Measurements from ENCODE around the gene ATP6V1F. TPM values are rescaled to one million over a fixed set of nuclear protein-coding genes. Genes with fewer than 3 reads are reported as not detected.

ATP6V1F gene
- total RNA-seq, 2 experiments from 2014 or later: 124 to 140 TPM

DNA sequence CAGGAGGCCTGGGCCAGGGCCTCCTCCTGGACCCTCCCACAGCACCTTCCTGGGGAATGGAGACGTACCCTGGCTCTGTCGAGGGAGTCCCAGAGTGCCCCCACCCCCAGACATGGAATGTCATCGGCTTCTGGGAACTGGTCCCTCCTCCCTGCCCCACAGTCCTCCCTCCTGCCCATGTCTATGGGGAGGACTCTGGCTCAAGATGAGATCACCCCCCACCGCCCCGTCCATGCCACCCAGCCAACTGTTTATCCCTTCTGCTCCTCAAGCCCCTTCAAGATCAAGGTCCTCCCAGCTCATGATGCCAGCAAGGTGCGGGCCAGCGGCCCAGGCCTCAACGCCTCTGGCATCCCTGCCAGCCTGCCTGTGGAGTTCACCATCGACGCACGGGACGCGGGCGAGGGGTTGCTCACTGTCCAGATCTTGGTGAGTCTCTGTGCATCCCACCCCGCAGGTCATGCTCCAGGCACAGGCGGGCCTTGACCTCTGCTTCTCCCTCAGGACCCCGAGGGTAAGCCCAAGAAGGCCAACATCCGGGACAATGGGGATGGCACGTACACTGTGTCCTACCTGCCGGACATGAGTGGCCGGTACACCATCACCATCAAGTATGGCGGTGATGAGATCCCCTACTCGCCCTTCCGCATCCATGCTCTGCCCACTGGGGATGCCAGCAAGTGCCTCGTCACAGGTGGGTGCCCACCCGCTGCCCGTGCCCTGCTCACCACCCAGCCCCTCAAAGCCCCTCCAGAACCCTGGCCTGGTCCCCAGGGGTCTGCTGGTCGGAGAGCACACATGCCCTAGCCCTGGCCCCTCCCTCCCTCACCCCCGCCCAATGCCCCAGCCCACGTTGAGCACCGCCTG lies 14.1 kb upstream of the ATP6V1F start:
- Mint-ChIP-seq H3K27ac (no peak overlapping the region), H3K4me1 (no peaks in the 10 kb centered on the region), H3K9me3 (no peaks in the 10 kb centered on the region), H3K36me3 (ENCODE audit: low read depth) (no peaks in the 10 kb centered on the region), H3K27me3 (no peaks in the 10 kb centered on the region), H3K4me3 (no peak overlapping the region)
- no peak for DNase-seq
- ChIA-PET POLR2A (no interaction called here), CTCF (no interaction called here)

GRCh38 chr7:128849156-128849515 lies 13.5 kb upstream of the ATP6V1F start:
- ChIA-PET CTCF (no interaction called here), POLR2A (no interaction called here)
- DNase-seq: no peak
- Mint-ChIP-seq H3K4me3 (no peak overlapping the region), H3K4me1 (no peaks in the 10 kb centered on the region), H3K36me3 (ENCODE audit: low read depth) (no peaks in the 10 kb centered on the region), H3K27me3 (no peaks in the 10 kb centered on the region), H3K9me3 (no peaks in the 10 kb centered on the region), H3K27ac (no peak overlapping the region)

DNA sequence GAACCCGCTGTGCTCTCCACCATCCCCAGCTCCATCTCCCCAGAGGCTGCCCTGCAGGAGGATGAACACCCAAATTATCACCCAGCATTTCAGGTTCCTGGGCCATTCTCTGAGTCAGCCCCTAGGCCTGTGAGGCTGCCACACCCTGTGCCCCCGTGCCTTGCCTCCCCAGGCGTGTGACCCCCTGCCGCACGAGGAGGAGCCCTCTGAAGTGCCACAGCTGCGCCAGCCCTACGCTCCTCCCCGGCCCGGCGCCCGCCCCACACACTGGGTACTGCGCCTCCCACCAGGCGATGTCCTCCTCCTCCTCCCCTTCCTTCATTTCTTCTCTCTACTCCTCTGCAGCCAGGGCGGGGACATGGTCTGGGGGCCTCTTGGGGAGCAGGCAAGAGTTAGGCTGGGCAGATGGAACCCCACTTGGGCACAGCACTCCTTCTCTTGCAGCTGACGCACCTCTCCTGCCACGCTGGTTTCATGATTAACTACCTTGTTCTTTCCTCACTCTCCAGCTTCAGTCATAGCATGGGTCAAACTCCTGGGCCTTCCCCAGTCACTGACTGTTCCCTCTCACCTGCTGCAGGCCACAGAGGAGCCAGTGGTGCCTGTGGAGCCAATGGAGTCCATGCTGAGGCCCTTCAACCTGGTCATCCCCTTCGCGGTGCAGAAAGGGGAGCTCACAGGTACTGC lies 12.7 kb upstream of the ATP6V1F start:
- POLR2A ChIA-PET: no interaction called here
- Mint-ChIP-seq H3K4me1 (no peaks in the 10 kb centered on the region), H3K36me3 (ENCODE audit: low read depth) (no peaks in the 10 kb centered on the region), H3K27me3 (no peaks in the 10 kb centered on the region), H3K4me3 (no peak overlapping the region), H3K27ac (no peak overlapping the region), H3K9me3 (no peaks in the 10 kb centered on the region)
- CTCF ChIA-PET: no interaction called here
- no peak for DNase-seq

DNA sequence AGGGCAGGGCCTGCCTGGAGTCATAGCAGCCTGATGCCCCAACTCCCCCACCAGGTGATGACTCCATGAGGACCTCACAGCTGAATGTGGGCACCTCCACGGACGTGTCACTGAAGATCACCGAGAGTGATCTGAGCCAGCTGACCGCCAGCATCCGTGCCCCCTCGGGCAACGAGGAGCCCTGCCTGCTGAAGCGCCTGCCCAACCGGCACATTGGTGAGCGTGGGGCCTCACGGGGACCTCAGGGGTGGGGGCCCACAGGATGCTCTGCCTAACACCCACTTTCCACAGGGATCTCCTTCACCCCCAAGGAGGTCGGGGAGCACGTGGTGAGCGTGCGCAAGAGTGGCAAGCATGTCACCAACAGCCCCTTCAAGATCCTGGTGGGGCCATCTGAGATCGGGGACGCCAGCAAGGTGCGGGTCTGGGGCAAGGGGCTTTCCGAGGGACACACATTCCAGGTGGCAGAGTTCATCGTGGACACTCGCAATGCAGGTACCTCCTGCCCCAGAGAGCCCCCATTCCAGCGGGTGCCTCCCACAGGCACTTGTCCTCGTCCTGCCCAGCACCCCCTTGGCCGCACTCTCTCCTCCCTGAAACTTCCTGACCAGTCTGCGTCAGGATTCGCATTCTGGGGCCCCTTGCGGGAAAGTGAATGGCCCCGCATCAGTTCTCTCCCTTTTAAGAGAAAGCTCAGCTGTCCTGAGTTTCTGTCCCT lies 10.0 kb upstream of the ATP6V1F start:
- H3K4me3 Mint-ChIP-seq: no peak overlapping the region
- H3K9me3 Mint-ChIP-seq: no peaks in the 10 kb centered on the region
- H3K27ac Mint-ChIP-seq: no peak overlapping the region
- H3K4me1 Mint-ChIP-seq: no peaks in the 10 kb centered on the region
- no peaks in the 10 kb centered on the region for H3K27me3 Mint-ChIP-seq
- no peaks in the 10 kb centered on the region for H3K36me3 Mint-ChIP-seq (ENCODE audit: low read depth)
- no peak for DNase-seq
- CTCF ChIA-PET: no interaction called here
- POLR2A ChIA-PET: no interaction called here

DNA sequence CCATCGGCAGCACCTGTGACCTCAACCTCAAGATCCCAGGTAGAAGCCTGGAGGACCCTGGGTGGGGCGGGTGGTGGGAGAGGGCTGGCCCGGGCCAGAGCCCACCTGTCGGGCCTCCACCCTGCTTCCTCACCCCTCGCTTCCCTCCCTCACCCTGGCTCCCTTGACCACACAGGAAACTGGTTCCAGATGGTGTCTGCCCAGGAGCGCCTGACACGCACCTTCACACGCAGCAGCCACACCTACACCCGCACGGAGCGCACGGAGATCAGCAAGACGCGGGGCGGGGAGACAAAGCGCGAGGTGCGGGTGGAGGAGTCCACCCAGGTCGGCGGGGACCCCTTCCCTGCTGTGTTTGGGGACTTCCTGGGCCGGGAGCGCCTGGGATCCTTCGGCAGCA lies 8.9 kb upstream of the ATP6V1F start:
- Mint-ChIP-seq H3K4me3 (no peak overlapping the region), H3K27ac (no peak overlapping the region), H3K9me3 (no peaks in the 10 kb centered on the region), H3K27me3 (no peaks in the 10 kb centered on the region), H3K4me1 (no peaks in the 10 kb centered on the region), H3K36me3 (ENCODE audit: low read depth) (no peaks in the 10 kb centered on the region)
- DNase-seq: no peak
- ChIA-PET POLR2A (no interaction called here), CTCF (no interaction called here)

DNA sequence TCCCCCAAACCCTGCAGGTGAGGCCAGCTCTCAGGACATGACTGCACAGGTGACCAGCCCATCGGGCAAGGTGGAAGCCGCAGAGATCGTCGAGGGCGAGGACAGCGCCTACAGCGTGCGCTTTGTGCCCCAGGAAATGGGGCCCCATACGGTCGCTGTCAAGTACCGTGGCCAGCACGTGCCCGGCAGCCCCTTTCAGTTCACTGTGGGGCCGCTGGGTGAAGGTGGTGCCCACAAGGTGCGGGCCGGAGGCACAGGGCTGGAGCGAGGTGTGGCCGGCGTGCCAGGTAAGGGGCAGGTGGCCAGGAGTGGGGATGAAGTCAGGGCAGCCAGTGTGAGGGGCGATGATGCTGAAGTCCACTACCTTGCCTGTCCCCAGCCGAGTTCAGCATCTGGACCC lies 8.3 kb upstream of the ATP6V1F start:
- Mint-ChIP-seq H3K4me3 (no peak overlapping the region), H3K27me3 (no peaks in the 10 kb centered on the region), H3K4me1 (peaks cover 4% of the 10 kb centered on the region), H3K27ac (no peak overlapping the region), H3K9me3 (no peaks in the 10 kb centered on the region), H3K36me3 (ENCODE audit: low read depth) (no peaks in the 10 kb centered on the region)
- POLR2A ChIA-PET: no interaction called here
- CTCF ChIA-PET: no interaction called here
- DNase-seq: no peak

DNA sequence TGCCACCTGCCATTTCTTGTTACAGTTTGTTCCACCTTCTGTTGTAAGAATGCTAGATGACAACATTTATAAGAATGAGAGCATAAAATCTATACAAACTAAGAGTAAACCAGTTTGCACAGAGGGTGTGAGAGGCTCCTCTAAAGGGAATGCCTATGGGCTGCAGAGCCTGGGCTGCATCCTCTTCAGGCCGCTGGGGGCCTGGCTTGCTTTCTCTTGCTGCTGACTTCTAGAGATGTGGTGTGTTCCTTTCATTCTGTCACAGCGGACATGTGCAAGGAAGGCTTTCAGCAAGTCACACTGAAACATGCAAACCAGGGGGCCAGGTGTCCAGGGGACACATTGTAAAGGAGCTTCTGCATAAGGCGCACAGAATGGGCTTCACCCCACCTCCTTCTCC lies 7.1 kb upstream of the ATP6V1F start:
- H3K4me3 Mint-ChIP-seq: no peak overlapping the region
- CTCF ChIA-PET: no interaction called here

DNA sequence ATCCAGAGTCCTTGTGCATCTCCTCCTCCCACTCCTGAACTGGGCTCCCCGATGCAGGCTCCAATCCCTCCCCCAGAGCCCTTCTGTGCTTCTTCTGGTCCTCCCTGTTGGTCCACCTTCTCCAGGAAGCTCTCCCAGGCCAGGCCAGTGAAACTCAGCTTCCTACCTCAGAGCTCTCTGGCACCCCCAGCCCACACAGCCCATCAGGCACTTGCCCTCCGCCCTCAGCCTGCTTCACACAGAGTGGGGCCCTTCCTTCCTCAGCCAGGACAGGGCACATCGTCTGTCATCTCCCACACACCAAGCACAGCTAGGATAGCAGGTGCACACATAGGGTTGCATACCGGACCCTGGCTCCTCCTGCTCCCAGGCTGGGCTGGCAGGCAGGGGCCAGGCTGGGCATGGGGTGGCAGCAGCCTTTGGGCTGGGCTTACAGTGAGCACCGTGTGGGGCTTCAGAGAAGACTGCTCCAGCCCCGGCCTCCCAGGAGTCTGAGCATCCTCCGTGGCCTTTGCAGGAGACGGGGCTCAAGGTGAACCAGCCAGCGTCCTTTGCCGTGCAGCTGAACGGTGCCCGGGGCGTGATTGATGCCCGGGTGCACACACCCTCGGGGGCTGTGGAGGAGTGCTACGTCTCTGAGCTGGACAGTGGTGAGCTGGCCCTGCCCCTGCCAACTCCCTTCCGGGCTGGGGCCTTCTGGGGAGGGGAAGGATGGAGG lies 6.5 kb upstream of the ATP6V1F start:
- POLR2A ChIA-PET: no interaction called here
- no peak overlapping the region for H3K27ac Mint-ChIP-seq
- CTCF ChIA-PET: no interaction called here

More for the DNA sequence above, 7.1 kb upstream of the ATP6V1F start:
- H3K27me3 Mint-ChIP-seq: no peaks in the 10 kb centered on the region
- H3K4me1 Mint-ChIP-seq: peaks cover 11% of the 10 kb centered on the region
- H3K9me3 Mint-ChIP-seq: no peaks in the 10 kb centered on the region
- H3K36me3 Mint-ChIP-seq (ENCODE audit: low read depth): no peaks in the 10 kb centered on the region
- DNase-seq: no peak
- POLR2A ChIA-PET: no interaction called here
- H3K27ac Mint-ChIP-seq: no peak overlapping the region

DNA sequence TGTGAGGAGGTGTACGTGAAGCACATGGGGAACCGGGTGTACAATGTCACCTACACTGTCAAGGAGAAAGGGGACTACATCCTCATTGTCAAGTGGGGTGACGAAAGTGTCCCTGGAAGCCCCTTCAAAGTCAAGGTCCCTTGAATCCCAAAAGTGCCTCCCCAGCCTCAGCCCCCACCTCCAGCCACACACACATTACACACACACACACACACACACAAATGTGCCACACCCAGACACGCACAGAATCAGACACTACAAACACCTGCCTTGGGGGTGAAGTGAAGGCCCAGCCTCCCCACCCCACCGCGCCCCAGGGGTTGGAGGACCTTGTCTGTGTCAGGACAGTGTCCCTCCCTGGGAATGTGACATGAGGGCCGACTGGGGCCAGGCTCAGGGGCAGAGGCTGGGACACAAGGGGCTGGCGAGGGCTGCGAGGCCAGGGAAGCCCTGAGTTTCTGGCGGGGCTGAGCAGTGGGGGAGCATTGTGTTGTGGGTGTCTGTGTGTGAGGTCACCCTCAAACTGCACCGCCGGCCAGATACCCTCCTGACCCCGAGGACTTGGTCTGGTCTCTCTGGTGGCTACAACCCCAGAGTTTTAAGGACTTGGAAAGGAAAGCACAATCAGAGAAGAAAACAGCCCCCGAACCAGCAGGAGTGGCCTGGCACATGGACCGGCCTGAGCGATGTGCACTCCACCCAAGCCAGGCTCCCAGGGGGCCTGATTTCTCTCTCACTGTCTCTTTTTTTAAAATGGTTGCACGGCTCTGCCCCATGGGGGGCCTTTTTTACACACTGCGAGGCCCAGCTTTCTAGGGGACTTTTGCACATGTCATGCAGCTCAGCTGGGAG lies 4.0 kb upstream of the ATP6V1F start:
- CTCF ChIA-PET: no interaction called here
- Mint-ChIP-seq H3K27ac (no peak overlapping the region), H3K4me3 (no peak overlapping the region), H3K9me3 (no peaks in the 10 kb centered on the region), H3K27me3 (no peaks in the 10 kb centered on the region), H3K36me3 (ENCODE audit: low read depth) (peaks cover 5% of the 10 kb centered on the region), H3K4me1 (peaks cover 24% of the 10 kb centered on the region)
- POLR2A ChIA-PET: no interaction called here
- no peak for DNase-seq

More for the DNA sequence above, 6.5 kb upstream of the ATP6V1F start:
- H3K36me3 Mint-ChIP-seq (ENCODE audit: low read depth): no peaks in the 10 kb centered on the region
- H3K9me3 Mint-ChIP-seq: no peaks in the 10 kb centered on the region
- H3K4me3 Mint-ChIP-seq: no peak overlapping the region
- no peaks in the 10 kb centered on the region for H3K27me3 Mint-ChIP-seq
- DNase-seq: no peak
- peaks cover 15% of the 10 kb centered on the region for H3K4me1 Mint-ChIP-seq

DNA sequence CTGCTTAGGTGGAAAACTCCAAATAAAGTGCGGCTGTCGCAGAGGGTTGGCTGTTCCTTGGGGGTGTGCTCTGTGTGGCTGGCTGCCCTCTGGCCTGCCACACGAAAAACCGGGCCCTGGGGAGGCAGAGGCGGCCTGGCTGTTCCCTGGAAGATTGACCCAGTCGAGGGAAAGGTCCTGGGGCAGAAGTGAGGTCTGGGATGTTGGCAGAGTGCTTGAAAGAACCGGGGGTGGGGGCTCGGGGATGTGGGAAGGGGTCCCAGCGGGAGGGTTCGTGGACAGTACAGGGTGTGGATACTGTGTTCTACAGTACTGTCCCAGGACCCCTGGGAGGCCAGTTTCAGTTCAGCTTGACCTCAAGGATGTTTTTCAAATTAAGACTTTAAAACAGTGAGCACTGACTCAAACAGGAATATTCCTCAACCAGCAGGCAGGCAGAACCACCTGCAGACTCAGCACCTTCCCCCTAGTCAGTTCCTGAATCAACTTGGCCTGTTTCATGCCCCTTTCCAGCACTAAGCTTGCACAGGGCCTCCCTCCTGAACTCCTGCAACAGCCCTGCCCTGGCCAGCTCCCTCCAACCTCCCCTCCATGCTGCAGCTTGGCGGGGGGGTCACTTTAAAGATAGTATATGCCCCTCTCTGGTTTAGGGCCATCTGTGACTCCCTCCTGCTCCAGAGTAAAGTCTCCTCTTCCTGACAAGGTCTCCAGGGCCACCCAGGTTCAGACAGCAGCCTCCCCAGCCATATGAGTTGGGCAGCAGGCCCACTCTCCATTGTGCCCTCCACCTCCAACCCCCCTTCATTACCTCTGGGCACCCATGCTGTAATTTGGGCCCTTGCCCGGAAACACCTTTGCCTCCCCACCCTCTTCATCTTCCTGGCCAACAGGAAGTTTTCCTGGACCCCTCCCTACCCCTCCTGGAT lies 3.2 kb upstream of the ATP6V1F start:
- Mint-ChIP-seq H3K27ac (peak overlapping the region; percentile 33), H3K27me3 (no peaks in the 10 kb centered on the region), H3K4me1 (peaks cover 29% of the 10 kb centered on the region), H3K9me3 (no peaks in the 10 kb centered on the region), H3K4me3 (no peak overlapping the region), H3K36me3 (ENCODE audit: low read depth) (peaks cover 5% of the 10 kb centered on the region)
- no peak for DNase-seq
- ChIA-PET CTCF (interaction anchor here (2.6 kb wide), 1 partner anchor 24 kb away, joined by 13 read pairs; no protein-coding TSS in a partner anchor), POLR2A (no interaction called here)

DNA sequence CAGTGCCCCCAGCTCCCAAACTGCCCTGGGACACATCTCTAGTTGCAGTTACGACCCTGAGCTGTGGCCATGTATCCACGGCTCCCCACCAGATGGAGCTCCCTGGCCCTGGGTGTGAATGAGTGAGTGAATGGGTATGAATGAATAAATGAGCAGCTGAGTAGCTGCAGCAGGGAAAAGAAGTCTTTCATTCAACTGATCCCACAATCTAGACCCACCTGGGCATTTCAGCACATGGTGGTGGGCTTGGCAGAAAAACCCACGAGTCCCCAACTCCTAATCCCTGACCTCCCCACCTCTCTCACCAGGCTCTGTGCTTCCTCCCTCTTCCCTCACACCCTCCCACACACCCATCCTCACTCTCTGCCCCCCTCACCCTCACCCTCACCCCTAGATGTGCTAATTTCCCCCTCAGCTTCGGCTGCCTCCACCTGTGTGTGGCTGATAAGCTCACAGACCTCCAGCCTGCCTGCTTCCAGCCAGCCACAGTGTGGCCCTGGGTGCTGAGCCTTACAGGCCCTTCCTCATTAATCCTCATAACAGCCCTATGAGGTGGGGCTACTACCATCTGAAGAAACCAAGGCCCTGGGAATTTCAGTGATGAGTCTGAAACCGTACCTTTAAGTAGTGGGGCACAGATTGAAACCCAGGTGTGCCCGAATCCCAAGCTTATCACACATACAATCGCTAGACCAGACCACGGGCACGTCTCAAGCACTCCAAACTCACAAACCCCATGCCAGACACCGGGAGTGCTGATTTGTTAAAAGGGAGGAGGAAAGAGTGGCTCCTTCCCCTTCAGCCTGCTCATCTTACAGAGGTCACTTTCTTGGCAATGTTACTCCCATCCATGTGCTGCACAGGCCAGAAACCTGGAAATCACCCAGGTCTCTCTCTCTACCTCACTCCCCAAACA lies 2.2 kb upstream of the ATP6V1F start:
- Mint-ChIP-seq H3K4me3 (no peak overlapping the region), H3K4me1 (peaks cover 34% of the 10 kb centered on the region), H3K27ac (no peak overlapping the region), H3K27me3 (no peaks in the 10 kb centered on the region), H3K36me3 (ENCODE audit: low read depth) (peaks cover 9% of the 10 kb centered on the region), H3K9me3 (no peaks in the 10 kb centered on the region)
- no peak for DNase-seq
- CTCF ChIA-PET: interaction anchor here (0.7 to 2.6 kb wide), 3 partner anchors 19 to 246 kb away, joined by 4 to 13 read pairs (median 6); no protein-coding TSS in a partner anchor
- POLR2A ChIA-PET: no interaction called here
